Measurements from ENCODE around the gene PDSS2. TPM values are rescaled to one million over a fixed set of nuclear protein-coding genes. Genes with fewer than 3 reads are reported as not detected.

PDSS2 gene
- total RNA-seq, 1 experiment from 2014 or later, result 16.3 TPM

DNA sequence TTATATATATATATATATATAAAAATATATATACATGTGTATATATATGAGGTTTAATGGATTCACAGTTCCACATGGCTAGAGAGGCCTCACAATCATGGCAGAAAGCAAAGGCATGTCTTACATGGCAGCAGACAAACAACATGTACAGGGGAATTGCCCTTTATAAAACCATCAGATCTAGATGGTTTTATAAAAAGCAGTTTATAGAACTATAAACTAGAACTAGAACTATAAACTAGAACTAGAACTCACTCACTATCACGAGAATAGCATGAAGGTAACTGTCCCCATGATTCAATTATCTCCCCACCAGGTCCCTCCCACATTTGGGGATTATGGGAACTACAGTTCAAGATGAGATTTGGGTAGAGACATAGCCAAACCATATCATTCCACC, 56.8 kb downstream of the PDSS2 start:
- Histone ChIP-seq H3K4me1 (ENCODE audit: low read length) (no peaks in the 10 kb centered on the region), H3K27ac (ENCODE audit: low read length) (no peak overlapping the region), H3K9ac (ENCODE audit: low read length) (no peak overlapping the region), H3K4me2 (ENCODE audit: low read depth, low read length, poor library complexity, severe bottlenecking) (no peak overlapping the region), H3K36me3 (ENCODE audit: insufficient read depth, low read length) (0 out of 2 replicates have a peak, but pooled peaks cover 9% of the 10 kb centered on the region), H2AFZ (ENCODE audit: low read length) (no peak overlapping the region), H3K27me3 (ENCODE audit: low read length) (no peaks in the 10 kb centered on the region), H3K79me2 (ENCODE audit: low read length) (peaks cover 25% of the 10 kb centered on the region), H3K9me3 (ENCODE audit: low read length) (peaks cover 23% of the 10 kb centered on the region), H3K4me3 (ENCODE audit: low read length) (no peak overlapping the region), H3K9me2 (replicated peaks; ENCODE audit: insufficient read depth, low read length) (no peaks in the 10 kb centered on the region), H4K20me1 (ENCODE audit: insufficient read depth, low read depth, low read length) (no peaks in the 10 kb centered on the region)
- no peak for DNase-seq

DNA sequence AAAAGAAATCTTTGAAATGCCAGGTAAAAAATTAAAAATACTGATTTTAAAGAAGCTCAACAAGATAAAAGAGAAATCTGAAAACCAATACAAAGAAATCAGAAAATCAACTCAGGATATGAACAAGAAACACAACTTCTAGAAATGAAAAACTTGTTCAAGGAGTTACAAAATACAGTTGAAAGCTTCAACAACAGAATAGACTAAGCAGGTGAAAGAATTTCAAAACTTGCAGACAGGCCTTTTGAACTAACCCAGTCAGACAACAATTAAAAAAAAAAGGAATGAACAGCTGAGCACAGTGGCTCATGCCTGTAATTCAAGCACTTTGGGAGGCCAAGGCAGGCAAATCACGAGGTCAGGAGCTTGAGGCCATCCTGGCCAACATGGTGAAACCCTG, 57.8 kb downstream of the PDSS2 start:
- DNase-seq, result peak; percentile 58
- no peak overlapping the region for H3K27ac ChIP-seq (ENCODE audit: low read length)
- no peaks in the 10 kb centered on the region for H3K9me2 ChIP-seq (replicated peaks; ENCODE audit: insufficient read depth, low read length)
- H3K79me2 ChIP-seq (ENCODE audit: low read length), result peaks cover 25% of the 10 kb centered on the region
- H3K4me1 ChIP-seq (ENCODE audit: low read length), result no peaks in the 10 kb centered on the region
- no peak overlapping the region for H3K4me2 ChIP-seq (ENCODE audit: low read depth, low read length, poor library complexity, severe bottlenecking)
- H3K9me3 ChIP-seq (ENCODE audit: low read length), result peaks cover 25% of the 10 kb centered on the region
- no peak overlapping the region for H3K4me3 ChIP-seq (ENCODE audit: low read length)
- H4K20me1 ChIP-seq (ENCODE audit: insufficient read depth, low read depth, low read length), result no peaks in the 10 kb centered on the region
- no peak overlapping the region for H3K9ac ChIP-seq (ENCODE audit: low read length)
- H3K36me3 ChIP-seq (ENCODE audit: insufficient read depth, low read length), result 0 out of 2 replicates have a peak, but pooled peaks cover 9% of the 10 kb centered on the region
- no peak overlapping the region for H2AFZ ChIP-seq (ENCODE audit: low read length)
- H3K27me3 ChIP-seq (ENCODE audit: low read length), result no peaks in the 10 kb centered on the region

DNA sequence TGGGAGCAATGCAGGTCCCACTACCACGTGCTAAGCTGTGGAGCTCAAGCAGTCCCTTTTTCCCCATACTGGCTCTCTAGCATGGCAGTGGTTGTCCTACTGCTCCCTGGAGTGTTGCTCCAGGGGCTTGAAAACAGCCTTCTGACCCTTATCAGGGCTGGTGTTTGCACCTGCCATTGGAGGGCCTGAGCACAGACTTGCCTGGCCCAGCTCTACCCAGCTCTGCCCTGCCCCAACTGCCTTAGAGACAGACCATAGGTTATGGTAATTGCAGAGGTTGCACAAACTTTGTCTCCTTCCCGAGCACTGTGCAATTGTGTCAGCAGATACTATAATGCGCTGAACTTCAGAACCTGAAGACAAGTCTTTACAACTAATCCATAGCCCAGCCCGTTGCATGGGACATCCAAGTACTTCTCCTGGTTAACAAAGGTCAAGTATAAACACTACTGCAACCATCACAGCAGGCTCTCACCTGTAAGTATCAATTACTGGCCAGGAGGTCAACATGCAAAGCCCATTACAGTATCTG, 58.7 kb downstream of the PDSS2 start:
- H3K4me2 ChIP-seq (ENCODE audit: low read depth, low read length, poor library complexity, severe bottlenecking), result no peak overlapping the region
- H3K79me2 ChIP-seq (ENCODE audit: low read length), result peaks cover 21% of the 10 kb centered on the region
- no peak overlapping the region for H3K9ac ChIP-seq (ENCODE audit: low read length)
- H3K9me2 ChIP-seq (replicated peaks; ENCODE audit: insufficient read depth, low read length), result no peaks in the 10 kb centered on the region
- no peaks in the 10 kb centered on the region for H3K27me3 ChIP-seq (ENCODE audit: low read length)
- H3K4me3 ChIP-seq (ENCODE audit: low read length), result no peak overlapping the region
- H3K4me1 ChIP-seq (ENCODE audit: low read length), result no peaks in the 10 kb centered on the region
- peaks cover 12% of the 10 kb centered on the region; the same call in 1 of the 2 replicates for H3K36me3 ChIP-seq (ENCODE audit: insufficient read depth, low read length)
- DNase-seq, result no peak
- H3K27ac ChIP-seq (ENCODE audit: low read length), result no peak overlapping the region
- H4K20me1 ChIP-seq (ENCODE audit: insufficient read depth, low read depth, low read length), result no peaks in the 10 kb centered on the region
- no peak overlapping the region for H2AFZ ChIP-seq (ENCODE audit: low read length)
- peaks cover 31% of the 10 kb centered on the region for H3K9me3 ChIP-seq (ENCODE audit: low read length)

DNA sequence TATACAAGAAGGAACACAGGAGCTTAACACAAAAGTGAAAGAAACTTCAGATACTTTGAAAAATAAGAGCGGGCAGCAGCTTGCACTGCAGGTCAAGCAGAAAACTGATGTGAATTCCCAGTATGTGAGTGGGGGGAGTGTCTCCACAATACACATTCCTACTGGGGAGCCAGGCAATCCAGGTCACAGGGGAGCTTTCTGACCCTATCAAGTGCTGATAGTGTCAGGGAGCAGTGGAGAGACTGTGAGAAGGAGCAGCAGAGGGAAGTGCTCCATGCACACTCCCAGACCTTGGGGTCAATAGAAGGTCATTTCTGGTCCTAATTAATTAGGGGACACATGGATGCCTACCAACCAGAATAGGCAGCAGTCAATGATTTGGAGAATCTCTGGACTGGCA, 59.4 kb downstream of the PDSS2 start:
- no peaks in the 10 kb centered on the region for H3K9me2 ChIP-seq (replicated peaks; ENCODE audit: insufficient read depth, low read length)
- no peaks in the 10 kb centered on the region for H3K27me3 ChIP-seq (ENCODE audit: low read length)
- H4K20me1 ChIP-seq (ENCODE audit: insufficient read depth, low read depth, low read length), result no peaks in the 10 kb centered on the region
- no peak for DNase-seq
- H3K27ac ChIP-seq (ENCODE audit: low read length), result no peak overlapping the region
- peaks cover 12% of the 10 kb centered on the region; the same call in 1 of the 2 replicates for H3K36me3 ChIP-seq (ENCODE audit: insufficient read depth, low read length)
- H3K4me3 ChIP-seq (ENCODE audit: low read length), result no peak overlapping the region
- no peak overlapping the region for H3K9ac ChIP-seq (ENCODE audit: low read length)
- H3K4me1 ChIP-seq (ENCODE audit: low read length), result no peaks in the 10 kb centered on the region
- peaks cover 29% of the 10 kb centered on the region for H3K9me3 ChIP-seq (ENCODE audit: low read length)
- no peak overlapping the region for H2AFZ ChIP-seq (ENCODE audit: low read length)
- no peak overlapping the region for H3K4me2 ChIP-seq (ENCODE audit: low read depth, low read length, poor library complexity, severe bottlenecking)
- peaks cover 19% of the 10 kb centered on the region for H3K79me2 ChIP-seq (ENCODE audit: low read length)

DNA sequence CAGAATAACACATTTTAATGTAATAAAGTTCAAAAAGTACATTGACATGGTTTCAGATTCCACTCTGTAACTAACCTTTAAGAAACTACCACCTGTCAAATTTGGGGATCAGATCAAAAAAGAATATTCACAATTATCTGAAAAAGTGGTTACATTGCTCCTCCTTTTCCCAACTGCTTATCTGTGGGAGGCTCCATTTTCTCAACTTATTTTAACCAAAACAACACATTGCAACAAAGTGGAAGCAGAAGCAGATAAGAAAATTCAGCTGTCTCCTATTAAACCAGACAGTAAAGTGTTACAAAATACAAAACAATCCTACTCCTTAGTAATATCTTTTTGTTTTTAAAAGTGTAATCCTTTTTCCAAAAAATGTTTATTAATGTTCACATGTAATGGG, 61.4 kb downstream of the PDSS2 start:
- Histone ChIP-seq H3K9ac (ENCODE audit: low read length) (no peak overlapping the region), H3K4me2 (ENCODE audit: low read depth, low read length, poor library complexity, severe bottlenecking) (no peak overlapping the region), H3K4me1 (ENCODE audit: low read length) (no peaks in the 10 kb centered on the region), H3K36me3 (ENCODE audit: insufficient read depth, low read length) (peaks cover 17% of the 10 kb centered on the region; the same call in 1 of the 2 replicates), H2AFZ (ENCODE audit: low read length) (no peak overlapping the region), H3K27me3 (ENCODE audit: low read length) (no peaks in the 10 kb centered on the region), H3K9me2 (replicated peaks; ENCODE audit: insufficient read depth, low read length) (no peaks in the 10 kb centered on the region), H3K9me3 (ENCODE audit: low read length) (peaks cover 35% of the 10 kb centered on the region), H3K4me3 (ENCODE audit: low read length) (no peak overlapping the region), H4K20me1 (ENCODE audit: insufficient read depth, low read depth, low read length) (no peaks in the 10 kb centered on the region), H3K27ac (ENCODE audit: low read length) (no peak overlapping the region), H3K79me2 (ENCODE audit: low read length) (peaks cover 15% of the 10 kb centered on the region)
- DNase-seq, result no peak

DNA sequence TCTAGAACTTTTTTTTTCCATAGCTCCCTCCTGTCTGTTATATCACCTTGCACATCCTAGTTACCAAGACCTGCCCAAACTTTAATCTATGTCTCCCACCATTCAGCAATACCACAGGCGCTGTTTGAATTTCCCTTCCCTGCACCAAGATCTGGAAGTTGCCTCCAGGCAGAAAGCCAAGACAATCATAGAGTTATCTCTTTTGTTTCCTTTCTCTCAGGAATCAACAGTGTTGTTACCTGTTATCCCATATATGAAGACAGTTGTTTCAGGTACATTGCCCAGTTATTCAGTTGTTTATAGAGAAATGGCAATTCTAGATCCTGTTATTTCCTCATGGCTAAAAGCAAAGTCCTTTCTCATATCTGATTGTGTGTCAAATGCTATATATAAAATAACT, 63.2 kb downstream of the PDSS2 start:
- H3K4me3 ChIP-seq (ENCODE audit: low read length), result no peak overlapping the region

DNA sequence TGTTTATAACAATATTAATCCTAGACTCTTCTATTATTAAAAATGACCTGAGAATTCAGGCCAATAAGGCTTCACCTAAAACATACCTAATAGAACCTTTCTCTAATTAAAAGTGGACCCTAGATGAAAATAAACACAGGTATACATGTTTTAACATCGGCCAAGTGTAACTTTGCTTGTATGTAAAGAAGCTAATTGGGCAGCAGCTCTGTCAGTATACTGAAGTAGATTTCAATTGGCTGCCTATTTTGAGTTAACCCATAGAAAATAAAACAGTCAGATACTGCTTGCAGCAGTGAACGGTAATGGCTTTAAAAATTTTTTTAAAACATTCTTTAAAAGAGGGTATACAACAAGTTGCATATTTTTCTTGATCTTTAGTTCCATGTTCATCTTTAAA, 67.3 kb downstream of the PDSS2 start:
- no peaks in the 10 kb centered on the region for H3K27me3 ChIP-seq (ENCODE audit: low read length)
- no peak overlapping the region for H3K9ac ChIP-seq (ENCODE audit: low read length)
- H3K4me2 ChIP-seq (ENCODE audit: low read depth, low read length, poor library complexity, severe bottlenecking), result no peak overlapping the region
- no peak overlapping the region for H3K27ac ChIP-seq (ENCODE audit: low read length)
- no peaks in the 10 kb centered on the region for H4K20me1 ChIP-seq (ENCODE audit: insufficient read depth, low read depth, low read length)
- H3K9me2 ChIP-seq (replicated peaks; ENCODE audit: insufficient read depth, low read length), result no peaks in the 10 kb centered on the region
- peaks cover 8% of the 10 kb centered on the region; the same call in 1 of the 2 replicates for H3K36me3 ChIP-seq (ENCODE audit: insufficient read depth, low read length)
- no peak overlapping the region for H2AFZ ChIP-seq (ENCODE audit: low read length)
- no peak overlapping the region for H3K4me3 ChIP-seq (ENCODE audit: low read length)
- 0 out of 2 replicates have a peak, but pooled peaks cover 3% of the 10 kb centered on the region for H3K79me2 ChIP-seq (ENCODE audit: low read length)
- H3K4me1 ChIP-seq (ENCODE audit: low read length), result no peaks in the 10 kb centered on the region
- no peak for DNase-seq
- H3K9me3 ChIP-seq (ENCODE audit: low read length), result peaks cover 14% of the 10 kb centered on the region

More for the DNA sequence above, 63.2 kb downstream of the PDSS2 start:
- Histone ChIP-seq H4K20me1 (ENCODE audit: insufficient read depth, low read depth, low read length) (no peaks in the 10 kb centered on the region), H3K4me2 (ENCODE audit: low read depth, low read length, poor library complexity, severe bottlenecking) (no peak overlapping the region), H3K79me2 (ENCODE audit: low read length) (peaks cover 12% of the 10 kb centered on the region; the same call in 1 of the 2 replicates), H3K27ac (ENCODE audit: low read length) (no peak overlapping the region), H3K9me2 (replicated peaks; ENCODE audit: insufficient read depth, low read length) (no peaks in the 10 kb centered on the region), H3K9me3 (ENCODE audit: low read length) (peaks cover 29% of the 10 kb centered on the region), H3K4me1 (ENCODE audit: low read length) (no peaks in the 10 kb centered on the region), H3K27me3 (ENCODE audit: low read length) (no peaks in the 10 kb centered on the region), H3K36me3 (ENCODE audit: insufficient read depth, low read length) (peaks cover 14% of the 10 kb centered on the region; the same call in 1 of the 2 replicates), H3K9ac (ENCODE audit: low read length) (no peak overlapping the region), H2AFZ (ENCODE audit: low read length) (no peak overlapping the region)
- DNase-seq, result no peak

DNA sequence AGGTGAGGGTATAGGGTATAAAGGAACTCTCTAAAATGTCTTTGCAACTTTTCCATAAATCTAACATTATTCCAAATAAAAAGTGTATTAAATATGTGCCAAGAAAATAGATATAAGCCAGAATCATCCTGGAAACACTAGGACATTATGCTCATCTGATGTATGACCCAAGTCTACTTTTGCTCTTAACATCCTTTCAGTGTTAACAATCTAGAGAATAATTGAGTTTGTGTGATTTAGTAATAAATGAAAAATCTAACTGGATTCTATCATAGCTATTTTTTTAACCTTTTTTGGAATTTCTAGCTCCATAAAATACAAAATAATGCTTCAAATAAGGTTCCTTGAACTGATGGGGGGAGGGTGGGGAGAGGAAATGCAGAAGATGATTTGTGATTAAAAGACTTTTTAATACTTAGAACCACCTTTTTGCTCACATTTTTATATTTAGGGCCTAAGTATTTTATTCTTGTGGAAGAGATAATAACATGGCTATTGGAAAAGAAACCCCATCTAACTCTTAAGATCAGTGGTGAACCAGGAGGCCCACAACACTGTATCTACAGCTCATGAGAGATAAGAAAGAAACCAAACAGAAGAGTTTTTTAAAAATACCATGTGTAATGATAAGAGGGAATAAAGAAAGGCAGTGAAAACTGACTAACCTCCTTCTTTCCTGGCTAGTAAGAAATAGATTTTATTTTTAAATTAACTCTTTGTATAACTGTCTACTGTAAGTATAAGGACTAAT, 68.5 kb downstream of the PDSS2 start:
- no peak for DNase-seq
- no peak overlapping the region for H3K9ac ChIP-seq (ENCODE audit: low read length)

More for the DNA sequence above, 68.5 kb downstream of the PDSS2 start:
- no peak overlapping the region for H2AFZ ChIP-seq (ENCODE audit: low read length)
- H3K36me3 ChIP-seq (ENCODE audit: insufficient read depth, low read length), result 0 out of 2 replicates have a peak, but pooled peaks cover 5% of the 10 kb centered on the region
- no peaks in the 10 kb centered on the region; the same call in 1 of the 2 replicates for H3K4me1 ChIP-seq (ENCODE audit: low read length)
- H3K27ac ChIP-seq (ENCODE audit: low read length), result no peak overlapping the region
- no peaks in the 10 kb centered on the region for H4K20me1 ChIP-seq (ENCODE audit: insufficient read depth, low read depth, low read length)
- H3K9me2 ChIP-seq (replicated peaks; ENCODE audit: insufficient read depth, low read length), result no peaks in the 10 kb centered on the region
- peaks cover 10% of the 10 kb centered on the region for H3K9me3 ChIP-seq (ENCODE audit: low read length)
- 0 out of 2 replicates have a peak, but pooled peaks cover 3% of the 10 kb centered on the region for H3K79me2 ChIP-seq (ENCODE audit: low read length)
- H3K27me3 ChIP-seq (ENCODE audit: low read length), result no peaks in the 10 kb centered on the region
- no peak overlapping the region for H3K4me3 ChIP-seq (ENCODE audit: low read length)
- no peak overlapping the region for H3K4me2 ChIP-seq (ENCODE audit: low read depth, low read length, poor library complexity, severe bottlenecking)
